NCI-H82 treated with DMSO at 0.1 percent for 48 hours (cell line): ENCODE results near the gene IFNGR2.

ENCODE experiments used
- DNase-seq: peaks from one replicate; lab custom pipeline; 2025; ENCODE audit not compliant: unreplicated experiment; lab: John Stamatoyannopoulos, UW

Gene IFNGR2

GRCh38 chr21:33480481-33481103 is 77.4 kb downstream of the IFNGR2 start:
- DNase-seq = no peak

GRCh38 chr21:33481314-33481943 is 78.2 kb downstream of the IFNGR2 start:
- DNase-seq = no peak
